Ishikawa (cell line): ENCODE measurements around the gene RHOJ.

ENCODE experiments used
- CEBPB ChIP-seq: IDR thresholded peaks from 2 replicates; pipeline ENCODE4 v1.6.1; 2012
- CREB1 ChIP-seq: IDR thresholded peaks from 2 replicates; pipeline ENCODE4 v1.6.1; 2012; ENCODE audit warnings: low read depth
- EGR1 ChIP-seq: IDR thresholded peaks from 2 replicates; pipeline ENCODE4 v1.6.1; 2012
- EP300 ChIP-seq: IDR thresholded peaks from 2 replicates; pipeline ENCODE4 v1.6.1; 2012; ENCODE audit warnings: borderline replicate concordance
- FOXM1 ChIP-seq: IDR thresholded peaks from 2 replicates; pipeline ENCODE4 v1.6.1; 2012; ENCODE audit warnings: low read depth, borderline replicate concordance
- NFIC ChIP-seq: IDR thresholded peaks from 2 replicates; pipeline ENCODE4 v1.6.1; 2012
- RAD21 ChIP-seq: IDR thresholded peaks from 2 replicates; pipeline ENCODE4 v1.6.1; 2012; ENCODE audit warnings: low read depth
- REST ChIP-seq: IDR thresholded peaks from 2 replicates; pipeline ENCODE4 v1.6.1; 2012; ENCODE audit warnings: low read depth, mild to moderate bottlenecking
- TAF1 ChIP-seq: IDR thresholded peaks from 2 replicates; pipeline ENCODE4 v1.6.1; 2012; ENCODE audit warnings: low read depth, mild to moderate bottlenecking
- TCF12 ChIP-seq: IDR thresholded peaks from 2 replicates; pipeline ENCODE4 v1.6.1; 2012; ENCODE audit warnings: low read depth
- TEAD4 ChIP-seq: IDR thresholded peaks from 2 replicates; pipeline ENCODE4 v1.6.1; 2012
- USF1 ChIP-seq: IDR thresholded peaks from 2 replicates; pipeline ENCODE4 v1.6.1; 2012
- YY1 ChIP-seq: IDR thresholded peaks from 2 replicates; pipeline ENCODE4 v1.6.1; 2012; ENCODE audit warnings: low read depth
- ZBTB7A ChIP-seq: IDR thresholded peaks from 2 replicates; pipeline ENCODE4 v1.6.1; 2012; ENCODE audit warnings: low read depth
- TF ChIP-seq, protein P1 (sequence below): IDR thresholded peaks from 2 replicates; pipeline ENCODE4 v1.6.1; 2012

The RHOJ gene

GRCh38 chr14:63204407-63205043, at the start of gene RHOJ:
Gene RHOJ, plus strand, starts transcription at chr14:63204443. Its CDS starts 427 bp downstream, at chr14:63204870.
- TF ChIP-seq, protein P1, sequence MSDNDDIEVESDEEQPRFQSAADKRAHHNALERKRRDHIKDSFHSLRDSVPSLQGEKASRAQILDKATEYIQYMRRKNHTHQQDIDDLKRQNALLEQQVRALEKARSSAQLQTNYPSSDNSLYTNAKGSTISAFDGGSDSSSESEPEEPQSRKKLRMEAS: no peak
- TF ChIP-seq EP300 (no peak), TCF12 (no peak), TEAD4 (no peak), TAF1 (no peak), FOXM1 (no peak), NFIC (no peak), CREB1 (no peak), CEBPB (no peak), USF1 (no peak), RAD21 (no peak), REST (no peak), YY1 (no peak), EGR1 (no peak), ZBTB7A (no peak)

DNA sequence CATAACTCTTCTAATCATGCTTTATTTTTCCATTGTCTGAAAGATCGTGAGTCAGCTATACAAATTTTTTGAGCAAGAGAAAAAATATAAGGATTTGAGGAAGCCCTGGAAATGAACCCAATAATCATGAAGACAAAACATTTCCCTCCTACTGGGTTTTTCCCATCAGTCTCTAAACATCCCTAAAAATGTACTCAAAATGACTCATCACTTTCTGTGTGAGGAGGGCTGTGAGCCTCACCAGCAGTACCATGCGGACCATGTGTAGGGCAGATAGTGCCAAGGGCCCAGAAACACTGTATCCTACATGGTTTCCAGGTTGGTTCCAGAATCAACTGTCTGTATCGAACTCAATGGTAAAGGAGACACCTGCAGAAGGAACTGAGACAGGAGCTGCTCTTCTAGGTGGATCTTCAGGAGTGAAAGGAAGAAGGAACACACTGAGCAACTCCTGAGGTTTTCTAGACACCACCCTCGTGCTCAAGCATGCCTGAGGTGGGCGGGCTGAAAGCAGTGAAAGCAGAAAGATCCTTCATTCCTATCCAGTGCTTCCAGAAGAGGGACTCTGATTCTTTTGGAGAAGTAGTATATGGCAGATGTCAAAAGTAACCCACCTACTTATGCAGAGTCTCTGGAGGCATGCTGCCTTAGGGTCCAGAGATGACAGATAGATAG, 48.6 kb upstream of the RHOJ start:
- no peak for TF ChIP-seq TEAD4
- TF ChIP-seq CEBPB: no peak
- no peak for TF ChIP-seq YY1
- no peak for TF ChIP-seq NFIC
- TF ChIP-seq EGR1: no peak
- TF ChIP-seq REST: no peak
- no peak for TF ChIP-seq EP300
- no peak for TF ChIP-seq TAF1
- TF ChIP-seq USF1: no peak
- no peak for TF ChIP-seq TCF12
- TF ChIP-seq RAD21: no peak
- TF ChIP-seq, protein P1: no peak
- TF ChIP-seq FOXM1: no peak
- no peak for TF ChIP-seq CREB1
- no peak for TF ChIP-seq ZBTB7A

DNA sequence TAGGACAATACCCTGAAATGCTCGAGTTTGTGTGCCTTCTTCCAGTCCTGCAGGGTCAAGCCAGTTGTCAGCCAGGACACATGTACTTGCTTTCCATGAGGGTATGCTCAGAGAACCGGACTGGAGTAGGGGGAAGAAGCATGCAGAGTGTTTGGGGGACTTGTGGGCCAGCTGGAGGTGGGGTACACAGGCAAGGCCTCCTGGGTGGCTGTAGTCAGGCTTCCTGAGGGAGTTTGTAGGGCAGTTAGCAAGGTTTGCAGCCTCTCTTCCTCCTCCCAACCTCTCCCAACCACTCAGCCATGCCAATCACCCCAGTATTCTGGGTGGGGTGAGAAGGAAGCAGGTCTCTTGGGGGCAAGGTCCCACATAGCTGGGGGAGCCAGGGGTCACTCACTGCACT, 47.0 kb upstream of the RHOJ start:
- TF ChIP-seq NFIC (no peak), TCF12 (no peak), REST (no peak), TAF1 (no peak), CEBPB (no peak), CREB1 (no peak), YY1 (no peak), USF1 (no peak), EP300 (no peak), RAD21 (no peak), ZBTB7A (no peak), FOXM1 (no peak), EGR1 (no peak), TEAD4 (no peak)
- TF ChIP-seq, protein P1: no peak
